Activated CD8-positive, alpha-beta memory T cell treated with anti-CD3 and anti-CD28 coated beads, Interleukin-2, amount 50 U/mL, for 1 hour (primary cell): ENCODE measurements around the gene VPS52.
"Not testable (repeated sequence)": the region's sequence is repeated elsewhere in the genome, so short reads cannot be mapped to it uniquely, and the experiment has no call there.

Experiments
- DNase-seq: peaks from one replicate; pipeline ENCODE4 v3.0.0-alpha.2; 2020; ENCODE audit errors: extremely low read depth

The VPS52 gene

DNA sequence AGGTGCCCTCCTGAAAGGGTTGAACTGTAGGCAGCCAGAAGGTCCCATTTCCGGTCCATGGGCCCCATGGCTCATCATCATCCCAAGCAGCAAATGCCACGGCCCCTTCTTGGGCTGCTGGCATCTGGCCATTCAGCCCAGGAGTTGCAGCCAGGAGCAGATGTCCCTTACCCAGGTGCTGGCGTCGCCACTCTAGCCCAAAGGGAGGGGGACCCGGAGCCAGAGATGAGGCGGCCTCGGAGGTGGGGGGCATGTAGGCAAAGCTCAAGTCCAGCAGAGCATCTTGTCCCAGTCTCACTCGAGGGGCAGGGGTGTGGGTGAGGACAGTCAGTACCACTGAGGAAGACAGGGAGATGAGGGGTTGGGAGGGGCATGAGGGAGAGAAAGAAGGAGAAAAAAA is 33.4 kb upstream of the VPS52 start:
- no peak for DNase-seq

DNA sequence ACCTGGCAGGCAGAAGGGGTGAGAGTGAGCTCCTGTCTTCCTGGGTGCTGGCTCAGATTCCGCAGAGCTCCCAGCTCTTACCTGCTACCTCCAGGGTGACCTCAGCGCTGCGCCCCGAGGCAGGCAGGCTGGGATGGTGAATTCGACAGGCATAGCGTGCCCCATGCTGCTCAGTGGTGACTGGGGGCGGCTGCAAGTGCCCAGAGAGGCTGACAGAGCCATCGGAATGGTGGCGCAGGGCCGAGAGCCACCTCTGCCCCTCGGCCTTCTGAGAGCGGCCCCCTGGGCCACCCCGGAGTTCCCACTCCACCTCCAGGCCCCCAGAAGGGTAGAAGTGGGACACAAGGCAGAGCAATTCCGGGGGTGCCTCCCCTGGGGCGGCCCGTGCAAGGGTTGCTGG is 32.5 kb upstream of the VPS52 start:
- no peak for DNase-seq

DNA sequence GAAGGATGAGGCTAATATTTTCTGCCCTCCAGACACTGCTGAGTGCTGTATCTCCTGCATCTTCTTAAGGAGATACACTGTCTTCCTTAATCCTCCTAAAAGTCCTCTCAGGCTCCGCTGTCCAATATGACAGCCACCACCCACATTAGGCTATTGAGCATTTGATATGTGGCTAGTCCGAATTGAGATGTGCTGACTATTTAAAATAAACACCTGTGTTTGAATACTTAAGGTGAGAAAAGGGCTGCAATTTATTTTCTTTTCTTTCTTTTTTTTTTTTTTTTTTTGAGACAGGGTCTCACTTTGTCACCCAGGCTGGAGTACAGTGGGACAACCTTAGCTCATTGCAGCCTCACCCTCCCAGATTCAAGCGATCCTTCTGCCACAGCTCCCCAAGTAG is 30.2 kb upstream of the VPS52 start:
- DNase-seq: no peak

DNA sequence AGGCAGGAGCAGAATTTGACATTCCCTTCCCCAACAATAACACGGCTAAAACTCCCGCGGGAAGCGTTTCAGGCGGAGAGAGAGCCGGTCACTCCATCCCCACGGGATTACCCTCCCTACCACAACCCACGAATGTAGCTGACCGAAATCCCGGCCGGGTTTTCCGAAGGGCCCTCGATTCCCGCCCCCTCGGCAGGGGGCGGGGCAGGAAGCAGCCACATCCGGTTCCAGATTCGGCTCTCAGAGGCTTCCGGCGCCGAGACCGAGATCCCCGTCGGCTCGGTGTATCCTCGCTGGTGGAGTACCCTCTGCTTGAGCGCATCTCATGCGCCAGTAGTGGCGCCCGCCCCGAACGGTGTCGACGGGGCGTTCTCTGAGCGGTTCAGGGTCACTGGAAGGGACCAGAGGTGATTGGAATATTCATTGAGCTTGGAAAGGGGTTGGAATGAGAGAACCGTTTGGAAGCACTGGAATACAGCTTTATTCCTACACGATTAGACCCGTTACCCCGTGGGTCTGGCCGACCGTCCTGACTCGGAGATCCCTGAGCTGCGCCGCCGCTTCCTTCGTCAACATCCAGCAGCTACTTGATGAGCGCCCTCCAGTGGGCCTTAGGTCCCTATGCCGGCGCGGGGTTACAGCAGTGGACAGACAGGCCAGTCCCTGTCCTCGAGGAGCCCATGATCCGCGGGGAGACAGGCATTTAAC is 27.7 kb upstream of the VPS52 start:
- DNase-seq: peak; percentile 81

DNA sequence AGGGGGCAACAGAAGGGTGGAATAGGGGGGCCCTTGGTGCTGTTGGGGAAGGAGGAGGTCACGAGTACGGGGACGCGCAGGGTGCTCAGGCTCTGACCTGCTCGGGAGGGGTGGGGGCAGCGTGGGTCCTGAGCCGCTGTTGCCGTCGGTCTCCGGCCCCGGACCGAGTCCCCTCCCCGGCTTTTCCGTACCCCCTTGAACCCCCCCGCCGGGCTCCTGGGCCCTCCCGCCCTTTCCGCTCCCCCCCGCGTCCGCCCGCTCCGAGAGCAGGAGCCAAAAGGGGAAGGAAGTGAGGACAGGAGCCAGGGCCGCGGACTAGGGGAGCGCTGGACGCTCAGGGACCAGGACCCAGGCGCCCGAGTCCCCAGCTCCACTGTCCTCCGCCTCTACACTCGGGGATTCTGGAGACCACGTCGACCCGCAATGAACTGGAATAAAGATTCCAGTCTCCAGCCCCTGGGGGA is 27.1 kb upstream of the VPS52 start, which contains the start of gene RGL2:
RGL2 (minus strand) TSS at position 170 of the 464 bp plus-strand sequence. CDS start 332 bp downstream, outside the sequence.
- no peak for DNase-seq

DNA sequence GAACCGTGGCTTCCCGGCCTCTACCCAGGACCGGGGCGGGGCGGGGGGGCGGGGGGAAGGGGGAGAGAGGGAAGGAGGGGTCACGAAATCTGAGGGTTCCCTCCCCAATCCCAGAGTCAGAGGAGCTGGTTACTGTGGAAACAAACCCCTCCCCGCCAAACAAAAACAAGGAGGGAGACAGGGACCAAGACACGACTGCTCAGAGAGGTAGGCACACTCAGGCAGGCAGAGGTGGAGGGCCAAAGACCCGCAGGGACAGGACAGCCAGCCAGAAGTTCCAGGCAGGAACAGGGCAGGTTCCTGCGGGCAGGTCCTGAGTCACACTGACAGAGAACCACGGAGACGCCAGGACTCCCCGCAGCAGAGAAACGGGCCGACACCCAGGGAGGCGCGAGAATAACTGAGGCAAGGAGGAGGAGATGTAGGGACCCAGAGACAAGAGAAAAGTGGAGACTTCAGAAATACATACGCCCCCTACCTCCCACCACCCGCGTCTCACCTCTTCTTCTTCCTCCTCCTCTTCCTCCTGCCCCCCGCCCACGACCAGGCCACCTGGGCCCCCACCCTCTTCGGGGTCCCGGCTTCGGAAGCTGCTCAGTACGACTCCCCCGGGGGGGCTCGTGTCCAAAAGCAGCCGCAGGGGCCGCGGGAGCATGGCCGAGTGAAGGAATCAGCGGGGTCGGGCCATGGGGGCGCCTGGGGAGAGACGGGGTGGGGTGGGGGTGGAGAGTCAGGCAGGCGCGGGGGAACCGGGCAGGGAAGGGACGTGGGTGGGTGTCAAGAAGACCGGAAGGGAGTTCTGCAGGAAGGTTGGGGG is 26.5 kb upstream of the VPS52 start:
- DNase-seq: no peak

DNA sequence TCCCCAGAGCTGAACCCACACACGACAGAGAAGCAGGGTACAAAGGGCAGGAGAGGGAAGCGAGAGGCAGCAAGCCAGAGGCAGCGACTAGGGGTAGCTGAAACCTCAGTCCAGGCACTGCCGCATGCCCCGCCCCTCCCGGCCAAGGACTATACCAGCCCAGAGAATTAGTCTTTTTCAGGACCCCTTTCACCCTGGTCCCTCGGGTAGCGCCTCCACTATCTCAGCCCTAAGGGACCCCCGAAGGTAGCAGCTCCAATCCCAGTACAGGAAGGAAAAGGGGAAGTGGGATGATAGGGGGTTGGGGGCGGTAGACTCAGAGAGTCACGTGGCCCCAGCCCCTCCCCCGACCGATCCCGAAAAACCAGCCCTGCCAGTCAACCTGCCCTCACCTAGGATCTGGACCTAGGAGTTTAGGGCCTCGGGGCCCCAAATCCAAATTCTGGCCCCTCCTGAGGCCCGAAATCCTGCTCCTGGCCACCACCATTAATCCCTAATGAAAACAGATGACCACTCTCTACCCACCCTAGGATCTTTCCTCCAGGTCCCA is 25.8 kb upstream of the VPS52 start:
- DNase-seq: no peak

DNA sequence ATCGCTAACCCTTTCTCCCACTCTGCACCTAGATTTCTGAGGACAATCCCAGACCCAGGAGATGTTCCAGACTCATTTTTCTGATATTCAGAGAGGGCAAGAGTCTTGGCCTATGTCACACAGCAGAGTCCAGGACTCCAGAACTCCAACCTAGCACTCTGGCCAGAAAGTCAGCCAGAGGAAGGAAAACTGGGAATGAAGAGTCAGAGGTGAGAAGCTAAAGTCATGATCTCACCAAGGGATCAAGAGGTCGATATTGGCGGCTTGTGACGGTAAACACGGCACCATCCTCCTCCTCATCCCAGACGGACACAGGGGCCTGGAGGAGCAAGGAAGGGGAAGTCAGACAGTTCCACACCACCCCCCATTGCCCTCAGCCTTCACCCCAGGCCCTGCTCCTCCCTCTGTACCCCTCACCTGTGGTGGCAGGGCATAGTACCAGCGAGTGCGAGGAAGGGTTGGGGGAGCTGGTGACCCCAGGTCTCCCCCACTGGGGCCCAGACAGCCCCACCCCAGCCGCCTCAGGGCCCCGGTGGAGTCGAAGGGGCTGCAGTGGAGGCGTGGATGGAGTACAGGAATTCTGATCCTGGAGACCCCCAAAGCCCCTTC is 25.2 kb upstream of the VPS52 start:
- no peak for DNase-seq

DNA sequence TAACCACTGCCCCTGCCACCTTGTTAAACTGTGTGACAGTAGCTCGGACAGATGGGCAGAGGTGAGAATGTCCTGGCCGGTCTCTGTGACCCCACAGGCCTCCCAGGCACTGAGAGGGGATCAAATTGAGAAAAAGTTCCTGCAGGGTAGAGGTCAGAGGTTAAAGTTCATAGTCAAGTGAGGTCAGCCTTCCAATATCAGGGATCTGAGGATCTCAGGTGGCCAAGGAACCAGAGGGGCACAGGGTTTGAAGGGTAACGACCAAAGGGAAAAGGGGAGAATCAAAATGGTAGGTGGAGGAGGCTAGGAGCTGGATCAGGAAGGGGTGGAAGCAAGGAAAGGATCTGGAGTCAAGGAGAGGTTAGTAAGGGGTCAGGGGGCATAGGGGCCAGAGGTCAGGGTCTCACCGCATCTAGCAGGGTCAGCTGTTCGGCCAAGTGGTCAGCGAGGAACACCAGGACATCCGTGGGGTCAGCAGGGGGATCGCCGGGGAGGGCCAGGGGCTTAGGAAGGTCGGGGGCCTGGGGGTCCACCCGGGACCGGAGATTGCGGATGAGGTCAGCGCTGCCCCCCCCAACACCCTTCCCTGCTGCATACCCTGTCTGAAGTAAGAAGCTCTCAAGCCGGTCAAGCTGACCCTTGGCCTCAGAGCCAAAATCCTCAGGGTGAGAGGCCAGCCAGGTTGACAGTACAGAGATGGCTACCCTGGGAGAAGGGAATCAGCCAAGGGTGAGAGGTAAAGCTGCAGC is 24.1 kb upstream of the VPS52 start:
- no peak for DNase-seq

DNA sequence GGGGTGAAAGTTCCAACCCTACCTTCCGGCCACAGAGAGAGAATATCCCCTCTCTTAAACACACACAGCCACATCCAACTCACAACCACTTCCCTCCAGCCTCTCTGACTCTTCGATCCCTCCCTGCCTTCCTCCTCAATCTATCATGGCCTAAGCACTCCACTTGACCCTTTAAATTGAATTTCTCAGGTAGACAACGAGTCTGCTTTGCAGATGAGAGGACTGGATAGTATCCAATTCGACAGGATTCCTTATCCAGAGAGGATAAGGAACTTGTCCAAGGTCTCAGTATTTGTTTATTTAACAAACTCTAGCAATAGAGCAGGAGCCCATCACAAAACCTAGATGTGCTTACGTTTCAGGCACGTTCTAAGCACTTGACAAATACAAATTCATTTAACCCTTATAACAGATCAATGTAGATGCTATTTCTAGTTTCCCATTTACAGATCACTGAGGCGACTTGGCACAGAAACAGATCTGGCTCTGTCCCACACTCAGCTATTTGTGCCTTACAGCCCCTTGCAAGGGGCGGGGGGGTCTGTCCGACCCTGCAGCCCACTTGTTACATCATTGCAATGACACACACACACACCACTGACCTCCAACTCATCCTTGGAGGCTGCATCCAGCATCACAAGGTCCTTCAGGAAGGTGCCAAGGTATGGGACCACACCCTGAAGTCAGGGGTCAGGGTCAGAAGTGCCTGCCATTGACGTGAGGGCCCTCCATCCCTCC is 22.6 kb upstream of the VPS52 start:
- no peak for DNase-seq

DNA sequence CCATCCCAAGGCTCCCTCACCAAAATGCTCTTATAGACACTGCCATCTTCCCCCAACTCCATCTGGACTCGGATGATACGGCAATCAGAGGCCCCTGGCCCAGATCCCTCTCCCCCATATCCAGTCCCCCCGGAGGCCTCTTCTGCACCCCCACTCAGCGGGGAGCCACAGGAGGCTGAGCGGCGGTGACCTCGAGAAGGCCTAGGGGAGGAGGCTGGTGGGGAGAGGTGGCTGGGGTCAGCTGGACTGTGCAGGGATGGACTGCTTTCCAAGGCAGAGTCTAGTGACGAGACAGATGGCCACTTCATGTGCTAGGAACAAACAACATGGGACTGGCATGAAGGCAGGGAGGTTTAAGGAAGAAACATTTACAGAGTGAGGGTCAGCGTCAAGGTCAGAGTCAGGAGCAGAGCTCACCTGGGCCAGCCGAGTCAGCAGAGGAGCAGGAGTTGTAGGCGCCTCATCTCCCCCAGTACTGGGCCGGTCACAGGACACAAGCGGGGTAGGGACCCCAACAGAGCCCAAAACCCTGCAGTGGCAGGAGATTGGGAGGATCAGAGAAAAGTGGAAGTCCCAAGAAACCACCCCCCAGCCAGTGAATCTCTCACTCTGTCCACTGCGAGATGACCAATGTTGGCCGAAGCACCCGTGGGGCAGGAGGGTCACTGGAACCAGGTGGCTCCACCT is 21.5 kb upstream of the VPS52 start:
- DNase-seq: no peak

DNA sequence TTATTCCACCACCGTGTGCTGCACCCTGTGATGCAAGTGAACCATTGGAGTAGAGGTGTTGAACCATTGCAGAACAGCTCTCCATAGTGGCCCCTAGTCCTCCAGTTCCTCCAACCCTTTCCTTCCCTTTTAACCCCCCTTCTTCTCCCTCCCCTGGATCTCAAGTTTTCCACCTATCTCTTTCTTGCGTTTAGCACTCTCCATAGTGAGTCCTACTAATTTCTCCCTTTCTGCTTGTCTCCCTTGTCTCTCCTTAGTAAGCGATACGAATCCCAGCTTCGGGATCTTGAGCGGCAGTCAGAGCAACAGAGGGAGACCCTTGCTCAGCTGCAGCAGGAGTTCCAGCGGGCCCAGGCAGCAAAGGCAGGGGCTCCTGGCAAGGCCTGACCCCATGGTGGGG is 18.8 kb upstream of the VPS52 start:
- no peak for DNase-seq

DNA sequence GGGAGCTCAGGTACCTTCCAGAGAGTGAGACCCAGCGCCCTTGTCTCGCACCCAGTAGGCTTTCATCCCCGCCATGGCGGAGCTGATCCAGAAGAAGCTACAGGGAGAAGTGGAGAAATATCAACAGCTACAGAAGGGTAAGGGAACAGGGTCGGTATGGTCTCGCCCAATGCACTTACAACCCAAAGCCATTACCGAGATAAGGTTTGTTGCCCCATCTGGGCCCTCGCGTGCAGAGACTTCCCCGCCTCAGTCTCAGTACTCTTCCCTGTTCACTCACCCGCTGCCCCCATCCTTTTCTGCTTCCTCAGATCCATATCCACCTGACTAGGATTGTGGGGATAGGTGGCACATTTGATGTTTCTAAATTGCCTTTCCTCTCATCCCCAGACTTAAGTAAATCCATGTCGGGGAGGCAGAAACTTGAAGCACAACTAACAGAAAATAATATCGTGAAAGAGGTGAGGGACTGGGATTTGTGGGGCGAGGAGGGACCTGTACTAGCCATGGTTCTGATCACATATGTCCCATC is 18.2 kb upstream of the VPS52 start:
- DNase-seq: no peak

DNA sequence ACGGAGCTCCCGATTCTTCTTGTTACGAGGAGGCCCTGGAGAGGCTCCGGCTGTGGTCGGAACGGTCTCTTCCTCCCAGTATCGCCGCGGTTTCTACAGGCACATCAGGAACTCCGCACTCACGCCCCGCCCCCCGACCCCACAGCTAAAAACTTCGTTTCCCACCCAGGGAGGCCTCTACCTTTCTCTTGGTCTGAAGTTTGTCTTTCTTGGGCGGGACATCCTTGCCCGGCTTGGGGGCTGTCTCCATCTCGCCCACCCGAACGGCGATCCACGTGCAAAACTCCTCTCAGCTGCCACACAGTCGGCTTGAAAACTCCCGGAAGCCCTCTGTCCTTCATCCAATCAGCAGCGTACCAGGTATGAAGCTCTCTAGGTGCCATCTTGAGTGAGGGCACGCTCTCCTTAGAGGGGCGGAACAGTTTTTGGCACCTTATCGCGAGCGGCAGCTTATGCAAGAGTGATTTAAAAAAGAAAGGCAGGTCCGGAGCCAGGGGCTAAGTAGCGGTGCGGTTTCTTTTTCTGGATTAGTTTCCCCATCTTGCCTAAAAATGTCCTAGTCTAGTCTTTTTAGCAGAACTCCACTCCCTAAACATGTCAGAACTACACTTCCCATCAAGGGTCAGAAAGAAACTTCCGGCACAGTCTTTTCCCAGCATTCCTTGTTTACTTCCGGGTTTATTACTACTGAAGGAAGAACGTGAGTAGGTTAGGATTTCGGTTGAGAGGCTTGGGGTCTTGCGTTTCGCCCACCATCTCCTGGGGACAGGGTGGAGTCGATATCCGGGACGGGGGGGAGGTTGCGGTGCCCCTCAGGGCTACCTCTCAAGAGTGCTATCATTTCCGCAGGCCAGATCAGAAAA is 17.5 kb upstream of the VPS52 start, which contains the start of the genes PFDN6 and WDR46:
PFDN6 (plus strand) TSS at position 681 of the 863 bp plus-strand sequence. CDS start 256 bp downstream, outside the sequence.
WDR46 (minus strand) TSS at position 319 of the 863 bp plus-strand sequence; CDS start at position 250, 69 bp downstream.
- no peak for DNase-seq

DNA sequence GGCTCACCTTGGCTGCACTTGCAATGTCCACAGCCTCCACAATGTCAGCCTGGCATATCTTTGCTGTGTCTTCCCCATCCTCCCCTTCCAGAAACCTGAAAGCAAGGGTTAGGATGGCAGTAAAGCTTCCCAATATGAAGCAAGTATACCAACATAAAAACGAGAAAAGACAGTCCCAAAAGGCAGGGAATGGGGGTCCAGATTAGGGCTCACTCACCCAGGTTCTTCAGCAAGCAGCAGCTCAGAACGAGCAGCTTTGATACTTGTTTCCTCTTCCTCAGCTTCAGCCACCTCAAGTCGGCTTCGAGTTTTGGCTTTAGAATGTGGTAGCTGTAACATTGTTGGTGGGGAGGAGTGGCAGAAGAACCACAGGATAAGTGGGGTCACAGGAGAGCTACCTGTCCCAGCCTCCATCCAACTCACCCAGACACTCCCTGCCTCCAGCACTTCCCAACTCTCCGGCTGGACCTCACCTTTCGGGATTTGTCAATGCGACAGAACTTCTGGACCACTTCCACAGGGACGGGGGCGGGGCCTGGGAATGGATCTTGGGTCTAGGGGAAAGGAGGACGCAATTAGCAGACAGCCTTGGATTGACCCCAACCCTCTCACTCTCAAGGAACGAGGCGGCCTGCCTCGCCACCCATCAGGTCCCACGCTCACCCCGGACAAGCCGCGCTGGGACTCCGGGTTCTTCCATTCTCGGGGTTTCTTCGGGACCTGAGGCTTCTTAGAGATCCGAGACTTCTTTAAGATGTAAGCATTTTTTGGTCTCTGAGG is 16.7 kb upstream of the VPS52 start:
- no peak for DNase-seq

DNA sequence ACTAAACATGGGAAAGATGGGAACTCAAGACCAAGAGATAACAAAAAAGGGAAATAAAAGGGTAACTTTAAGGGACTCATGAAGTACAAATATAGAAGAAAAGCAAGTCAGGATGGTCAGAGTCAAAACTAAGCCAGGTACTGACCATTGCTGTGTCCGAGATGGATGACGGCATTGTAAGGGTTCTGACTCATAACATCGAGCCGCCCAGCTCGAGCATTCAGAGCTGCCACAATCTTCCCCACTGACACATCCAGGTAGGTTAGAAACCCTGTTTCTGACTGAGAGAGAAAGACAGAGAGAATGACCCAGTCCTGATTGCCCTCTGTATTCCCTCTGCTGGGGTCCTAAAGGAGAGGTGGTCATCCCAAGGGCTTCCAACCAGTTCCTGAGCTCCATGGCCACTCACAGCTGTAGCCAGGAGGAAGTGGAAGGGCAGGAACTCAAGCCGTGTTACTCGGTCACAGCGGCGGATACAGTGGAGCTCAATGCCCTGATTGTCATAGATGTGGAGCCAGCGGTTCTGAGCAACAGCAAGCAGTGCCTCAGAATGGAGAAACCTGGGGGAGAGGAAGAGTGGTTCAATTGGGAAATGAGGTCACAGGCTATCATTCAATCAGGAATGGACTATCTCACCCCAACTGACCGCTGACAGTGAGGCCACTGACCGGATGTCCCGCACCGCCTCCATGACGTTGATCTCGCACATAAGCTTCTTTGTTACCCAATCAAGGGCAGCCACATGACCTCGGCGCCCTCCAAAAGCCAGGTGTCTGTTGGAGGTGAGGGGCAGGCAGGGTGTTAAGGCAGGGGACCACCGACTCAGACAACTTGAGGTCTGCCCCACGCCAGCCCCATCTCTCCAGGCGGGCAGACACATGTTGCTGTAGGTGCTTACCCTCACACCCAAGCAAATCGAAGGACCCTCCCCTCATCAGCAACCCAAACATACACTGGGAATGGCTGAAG is 15.6 kb upstream of the VPS52 start:
- no peak for DNase-seq

DNA sequence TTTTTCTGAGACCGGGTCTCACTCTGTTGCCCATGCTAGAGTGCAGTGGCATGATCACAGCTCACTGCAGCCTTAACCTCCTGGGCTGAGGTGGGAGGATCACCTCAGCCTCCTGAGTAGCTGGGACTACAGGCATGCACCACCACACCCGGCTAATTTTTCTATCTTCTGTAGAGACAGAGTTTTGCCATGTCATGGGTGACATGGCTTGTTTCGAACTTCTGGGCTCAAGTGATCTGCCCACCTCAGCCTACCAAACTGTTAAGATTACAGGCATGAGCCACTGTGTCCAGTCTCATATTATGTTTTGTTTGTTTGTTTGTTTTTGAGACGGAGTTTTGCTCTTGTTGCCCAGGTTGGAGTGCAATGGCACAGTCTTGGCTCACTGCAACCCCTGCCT is 13.5 kb upstream of the VPS52 start:
- not testable (repeated sequence) for DNase-seq
